Measurements from ENCODE around the gene TTC23L. TPM values are rescaled to one million over a fixed set of nuclear protein-coding genes. Genes with fewer than 3 reads are reported as not detected.

The TTC23L gene
- total and polyA plus RNA-seq, 2 experiments from 2014 or later: 2.2 to 2.3 TPM

DNA sequence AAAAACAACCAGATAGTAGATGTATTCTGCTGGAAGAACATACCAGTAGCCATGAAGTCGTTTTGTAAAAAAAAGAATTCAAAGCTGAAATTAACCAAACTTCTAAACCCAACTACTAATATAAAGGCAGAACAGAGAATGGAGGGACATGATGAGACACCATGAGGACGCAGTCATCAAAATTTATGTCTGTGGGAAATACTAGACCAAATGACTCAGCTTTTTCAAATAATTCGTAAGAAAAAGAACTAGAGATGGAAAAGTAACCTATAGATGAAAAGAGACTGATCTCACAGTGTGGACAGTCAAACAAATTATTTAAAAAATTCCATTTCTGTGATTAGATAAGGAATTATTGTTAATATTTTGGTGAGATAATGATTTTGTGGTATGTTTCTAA lies 10.3 kb downstream of the TTC23L start:
- H2AFZ ChIP-seq: no peak overlapping the region
- no peaks in the 10 kb centered on the region for H4K20me1 ChIP-seq (replicated peaks; ENCODE audit: insufficient read depth)
- no peaks in the 10 kb centered on the region for H3K79me2 ChIP-seq (replicated peaks; ENCODE audit: insufficient read depth)
- H3K27ac ChIP-seq (ENCODE audit: low read depth): no peak overlapping the region
- DNase-seq (ENCODE audit: low spot score): no peak
- peaks cover 13% of the 10 kb centered on the region; the same call in 2 of the 3 replicates for H3K36me3 Mint-ChIP-seq (ENCODE audit: low read depth)
- 0 out of 2 replicates have a peak, but pooled peaks cover 3% of the 10 kb centered on the region for H3F3A ChIP-seq (replicated peaks; ENCODE audit: low read depth)
- H3K27me3 Mint-ChIP-seq (ENCODE audit: insufficient read depth, low read depth, poor library complexity): no peaks in the 10 kb centered on the region
- H3K9me2 ChIP-seq (ENCODE audit: insufficient read depth): peaks cover 6% of the 10 kb centered on the region; the same call in 1 of the 2 replicates
- peaks cover 9% of the 10 kb centered on the region; the same call in 1 of the 2 replicates for H3K4me1 ChIP-seq (ENCODE audit: insufficient read depth)
- H3K4me1 Mint-ChIP-seq: peaks cover 11% of the 10 kb centered on the region; the same call in 2 of the 3 replicates
- H3K4me2 ChIP-seq: no peak overlapping the region
- no peaks in the 10 kb centered on the region for H3K36me3 ChIP-seq (ENCODE audit: insufficient read depth)
- no peak overlapping the region for H3K4me3 ChIP-seq
- no peak overlapping the region for H3K27ac Mint-ChIP-seq
- no peaks in the 10 kb centered on the region; the same call in 2 of the 3 replicates for H3K9me3 Mint-ChIP-seq
- no peak for ATAC-seq
- no peaks in the 10 kb centered on the region for H3K27me3 ChIP-seq (ENCODE audit: insufficient read depth)
- TF ChIP-seq, protein P1, sequence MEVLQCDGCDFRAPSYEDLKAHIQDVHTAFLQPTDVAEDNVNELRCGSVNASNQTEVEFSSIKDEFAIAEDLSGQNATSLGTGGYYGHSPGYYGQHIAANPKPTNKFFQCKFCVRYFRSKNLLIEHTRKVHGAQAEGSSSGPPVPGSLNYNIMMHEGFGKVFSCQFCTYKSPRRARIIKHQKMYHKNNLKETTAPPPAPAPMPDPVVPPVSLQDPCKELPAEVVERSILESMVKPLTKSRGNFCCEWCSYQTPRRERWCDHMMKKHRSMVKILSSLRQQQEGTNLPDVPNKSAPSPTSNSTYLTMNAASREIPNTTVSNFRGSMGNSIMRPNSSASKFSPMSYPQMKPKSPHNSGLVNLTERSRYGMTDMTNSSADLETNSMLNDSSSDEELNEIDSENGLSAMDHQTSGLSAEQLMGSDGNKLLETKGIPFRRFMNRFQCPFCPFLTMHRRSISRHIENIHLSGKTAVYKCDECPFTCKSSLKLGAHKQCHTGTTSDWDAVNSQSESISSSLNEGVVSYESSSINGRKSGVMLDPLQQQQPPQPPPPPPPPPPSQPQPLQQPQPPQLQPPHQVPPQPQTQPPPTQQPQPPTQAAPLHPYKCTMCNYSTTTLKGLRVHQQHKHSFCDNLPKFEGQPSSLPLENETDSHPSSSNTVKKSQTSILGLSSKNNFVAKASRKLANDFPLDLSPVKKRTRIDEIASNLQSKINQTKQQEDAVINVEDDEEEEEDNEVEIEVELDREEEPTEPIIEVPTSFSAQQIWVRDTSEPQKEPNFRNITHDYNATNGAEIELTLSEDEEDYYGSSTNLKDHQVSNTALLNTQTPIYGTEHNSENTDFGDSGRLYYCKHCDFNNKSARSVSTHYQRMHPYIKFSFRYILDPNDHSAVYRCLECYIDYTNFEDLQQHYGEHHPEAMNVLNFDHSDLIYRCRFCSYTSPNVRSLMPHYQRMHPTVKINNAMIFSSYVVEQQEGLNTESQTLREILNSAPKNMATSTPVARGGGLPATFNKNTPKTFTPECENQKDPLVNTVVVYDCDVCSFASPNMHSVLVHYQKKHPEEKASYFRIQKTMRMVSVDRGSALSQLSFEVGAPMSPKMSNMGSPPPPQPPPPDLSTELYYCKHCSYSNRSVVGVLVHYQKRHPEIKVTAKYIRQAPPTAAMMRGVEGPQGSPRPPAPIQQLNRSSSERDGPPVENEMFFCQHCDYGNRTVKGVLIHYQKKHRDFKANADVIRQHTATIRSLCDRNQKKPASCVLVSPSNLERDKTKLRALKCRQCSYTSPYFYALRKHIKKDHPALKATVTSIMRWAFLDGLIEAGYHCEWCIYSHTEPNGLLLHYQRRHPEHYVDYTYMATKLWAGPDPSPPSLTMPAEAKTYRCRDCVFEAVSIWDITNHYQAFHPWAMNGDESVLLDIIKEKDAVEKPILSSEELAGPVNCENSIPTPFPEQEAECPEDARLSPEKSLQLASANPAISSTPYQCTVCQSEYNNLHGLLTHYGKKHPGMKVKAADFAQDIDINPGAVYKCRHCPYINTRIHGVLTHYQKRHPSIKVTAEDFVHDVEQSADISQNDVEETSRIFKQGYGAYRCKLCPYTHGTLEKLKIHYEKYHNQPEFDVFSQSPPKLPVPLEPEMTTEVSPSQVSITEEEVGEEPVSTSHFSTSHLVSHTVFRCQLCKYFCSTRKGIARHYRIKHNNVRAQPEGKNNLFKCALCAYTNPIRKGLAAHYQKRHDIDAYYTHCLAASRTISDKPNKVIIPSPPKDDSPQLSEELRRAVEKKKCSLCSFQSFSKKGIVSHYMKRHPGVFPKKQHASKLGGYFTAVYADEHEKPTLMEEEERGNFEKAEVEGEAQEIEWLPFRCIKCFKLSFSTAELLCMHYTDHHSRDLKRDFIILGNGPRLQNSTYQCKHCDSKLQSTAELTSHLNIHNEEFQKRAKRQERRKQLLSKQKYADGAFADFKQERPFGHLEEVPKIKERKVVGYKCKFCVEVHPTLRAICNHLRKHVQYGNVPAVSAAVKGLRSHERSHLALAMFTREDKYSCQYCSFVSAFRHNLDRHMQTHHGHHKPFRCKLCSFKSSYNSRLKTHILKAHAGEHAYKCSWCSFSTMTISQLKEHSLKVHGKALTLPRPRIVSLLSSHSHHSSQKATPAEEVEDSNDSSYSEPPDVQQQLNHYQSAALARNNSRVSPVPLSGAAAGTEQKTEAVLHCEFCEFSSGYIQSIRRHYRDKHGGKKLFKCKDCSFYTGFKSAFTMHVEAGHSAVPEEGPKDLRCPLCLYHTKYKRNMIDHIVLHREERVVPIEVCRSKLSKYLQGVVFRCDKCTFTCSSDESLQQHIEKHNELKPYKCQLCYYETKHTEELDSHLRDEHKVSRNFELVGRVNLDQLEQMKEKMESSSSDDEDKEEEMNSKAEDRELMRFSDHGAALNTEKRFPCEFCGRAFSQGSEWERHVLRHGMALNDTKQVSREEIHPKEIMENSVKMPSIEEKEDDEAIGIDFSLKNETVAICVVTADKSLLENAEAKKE (CRISPR knock-in tag; IDR thresholded peaks at IDR 0.05): no peak
- TF ChIP-seq, protein P2, sequence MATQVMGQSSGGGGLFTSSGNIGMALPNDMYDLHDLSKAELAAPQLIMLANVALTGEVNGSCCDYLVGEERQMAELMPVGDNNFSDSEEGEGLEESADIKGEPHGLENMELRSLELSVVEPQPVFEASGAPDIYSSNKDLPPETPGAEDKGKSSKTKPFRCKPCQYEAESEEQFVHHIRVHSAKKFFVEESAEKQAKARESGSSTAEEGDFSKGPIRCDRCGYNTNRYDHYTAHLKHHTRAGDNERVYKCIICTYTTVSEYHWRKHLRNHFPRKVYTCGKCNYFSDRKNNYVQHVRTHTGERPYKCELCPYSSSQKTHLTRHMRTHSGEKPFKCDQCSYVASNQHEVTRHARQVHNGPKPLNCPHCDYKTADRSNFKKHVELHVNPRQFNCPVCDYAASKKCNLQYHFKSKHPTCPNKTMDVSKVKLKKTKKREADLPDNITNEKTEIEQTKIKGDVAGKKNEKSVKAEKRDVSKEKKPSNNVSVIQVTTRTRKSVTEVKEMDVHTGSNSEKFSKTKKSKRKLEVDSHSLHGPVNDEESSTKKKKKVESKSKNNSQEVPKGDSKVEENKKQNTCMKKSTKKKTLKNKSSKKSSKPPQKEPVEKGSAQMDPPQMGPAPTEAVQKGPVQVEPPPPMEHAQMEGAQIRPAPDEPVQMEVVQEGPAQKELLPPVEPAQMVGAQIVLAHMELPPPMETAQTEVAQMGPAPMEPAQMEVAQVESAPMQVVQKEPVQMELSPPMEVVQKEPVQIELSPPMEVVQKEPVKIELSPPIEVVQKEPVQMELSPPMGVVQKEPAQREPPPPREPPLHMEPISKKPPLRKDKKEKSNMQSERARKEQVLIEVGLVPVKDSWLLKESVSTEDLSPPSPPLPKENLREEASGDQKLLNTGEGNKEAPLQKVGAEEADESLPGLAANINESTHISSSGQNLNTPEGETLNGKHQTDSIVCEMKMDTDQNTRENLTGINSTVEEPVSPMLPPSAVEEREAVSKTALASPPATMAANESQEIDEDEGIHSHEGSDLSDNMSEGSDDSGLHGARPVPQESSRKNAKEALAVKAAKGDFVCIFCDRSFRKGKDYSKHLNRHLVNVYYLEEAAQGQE (IDR thresholded peaks at IDR 0.05; ENCODE audit: unreplicated experiment): no peak
- TF ChIP-seq JUNB (IDR thresholded peaks at IDR 0.05; ENCODE audit: unreplicated experiment) (no peak), EZH2phosphoT487 (IDR thresholded peaks at IDR 0.05; ENCODE audit: unreplicated experiment) (no peak), EZH2 (IDR thresholded peaks at IDR 0.05; ENCODE audit: low read depth, unreplicated experiment) (no peak), ZNF114 (CRISPR knock-in tag; IDR thresholded peaks at IDR 0.05) (no peak), CREB1 (CRISPR knock-in tag; IDR thresholded peaks at IDR 0.05; ENCODE audit: low read depth) (no peak), POLR2AphosphoS5 (IDR thresholded peaks at IDR 0.05; ENCODE audit: low read depth) (no peak), STAT1 (IDR thresholded peaks at IDR 0.05; ENCODE audit: unreplicated experiment) (no peak), ZNF331 (CRISPR knock-in tag; IDR thresholded peaks at IDR 0.05; ENCODE audit: low read depth) (no peak)
- TF ChIP-seq, protein P3, sequence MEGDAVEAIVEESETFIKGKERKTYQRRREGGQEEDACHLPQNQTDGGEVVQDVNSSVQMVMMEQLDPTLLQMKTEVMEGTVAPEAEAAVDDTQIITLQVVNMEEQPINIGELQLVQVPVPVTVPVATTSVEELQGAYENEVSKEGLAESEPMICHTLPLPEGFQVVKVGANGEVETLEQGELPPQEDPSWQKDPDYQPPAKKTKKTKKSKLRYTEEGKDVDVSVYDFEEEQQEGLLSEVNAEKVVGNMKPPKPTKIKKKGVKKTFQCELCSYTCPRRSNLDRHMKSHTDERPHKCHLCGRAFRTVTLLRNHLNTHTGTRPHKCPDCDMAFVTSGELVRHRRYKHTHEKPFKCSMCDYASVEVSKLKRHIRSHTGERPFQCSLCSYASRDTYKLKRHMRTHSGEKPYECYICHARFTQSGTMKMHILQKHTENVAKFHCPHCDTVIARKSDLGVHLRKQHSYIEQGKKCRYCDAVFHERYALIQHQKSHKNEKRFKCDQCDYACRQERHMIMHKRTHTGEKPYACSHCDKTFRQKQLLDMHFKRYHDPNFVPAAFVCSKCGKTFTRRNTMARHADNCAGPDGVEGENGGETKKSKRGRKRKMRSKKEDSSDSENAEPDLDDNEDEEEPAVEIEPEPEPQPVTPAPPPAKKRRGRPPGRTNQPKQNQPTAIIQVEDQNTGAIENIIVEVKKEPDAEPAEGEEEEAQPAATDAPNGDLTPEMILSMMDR (conservative IDR thresholded peaks at IDR 0.05; ENCODE audit: low read depth in 2 of 2): no peak
- TF ChIP-seq, protein P4, sequence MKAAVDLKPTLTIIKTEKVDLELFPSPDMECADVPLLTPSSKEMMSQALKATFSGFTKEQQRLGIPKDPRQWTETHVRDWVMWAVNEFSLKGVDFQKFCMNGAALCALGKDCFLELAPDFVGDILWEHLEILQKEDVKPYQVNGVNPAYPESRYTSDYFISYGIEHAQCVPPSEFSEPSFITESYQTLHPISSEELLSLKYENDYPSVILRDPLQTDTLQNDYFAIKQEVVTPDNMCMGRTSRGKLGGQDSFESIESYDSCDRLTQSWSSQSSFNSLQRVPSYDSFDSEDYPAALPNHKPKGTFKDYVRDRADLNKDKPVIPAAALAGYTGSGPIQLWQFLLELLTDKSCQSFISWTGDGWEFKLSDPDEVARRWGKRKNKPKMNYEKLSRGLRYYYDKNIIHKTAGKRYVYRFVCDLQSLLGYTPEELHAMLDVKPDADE (IDR thresholded peaks at IDR 0.05): no peak
- no peak overlapping the region for H3K4me3 Mint-ChIP-seq
